GM18873 (cell line): ENCODE data around the gene GBGT1.
"Not testable (repeated sequence)": the region's sequence is repeated elsewhere in the genome, so short reads cannot be mapped to it uniquely, and the experiment has no call there.

Experiments
- ATAC-seq: cut with Tn5 transposase; IDR thresholded peaks from one replicate; pipeline ENCODE4 v1.9.1; 2021; ENCODE audit warnings: mild to moderate bottlenecking, moderate library complexity, moderate number of reproducible peaks; ENCODE audit not compliant: unreplicated experiment, low FRiP score

Gene GBGT1

DNA sequence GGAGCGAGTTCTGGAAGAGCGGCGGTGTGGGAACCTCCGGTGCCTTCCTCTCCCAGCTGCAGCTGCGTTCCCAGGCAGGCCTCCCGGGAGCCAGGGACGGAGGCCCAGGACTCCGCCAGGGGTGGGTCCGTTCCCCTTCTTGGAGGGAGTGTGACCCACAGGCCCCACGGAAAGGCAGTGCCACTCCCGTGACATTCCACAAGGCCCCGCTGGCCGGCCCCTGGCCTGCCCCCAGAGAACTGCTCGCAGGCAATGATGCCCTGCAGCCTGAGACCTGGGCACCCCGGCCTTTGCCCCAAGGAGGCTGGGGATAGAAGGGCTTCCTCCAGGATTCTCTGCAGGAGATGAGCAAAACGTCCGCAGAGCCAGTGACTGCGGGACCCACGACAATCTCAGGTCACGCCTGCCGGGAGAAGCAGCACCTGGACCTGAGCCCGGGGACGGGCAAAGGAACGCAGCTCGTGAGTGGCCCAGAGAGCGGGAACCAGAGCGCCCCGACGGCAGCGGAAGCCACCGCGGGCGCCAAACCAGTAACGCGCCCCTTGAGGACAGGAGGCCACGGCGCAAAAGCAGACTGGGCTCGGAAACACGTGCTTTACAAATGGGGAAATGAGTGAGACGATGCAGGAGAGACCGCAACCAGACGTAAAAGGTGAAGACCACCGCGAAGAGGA lies 36.1 kb upstream of the GBGT1 start:
- no peak for ATAC-seq

DNA sequence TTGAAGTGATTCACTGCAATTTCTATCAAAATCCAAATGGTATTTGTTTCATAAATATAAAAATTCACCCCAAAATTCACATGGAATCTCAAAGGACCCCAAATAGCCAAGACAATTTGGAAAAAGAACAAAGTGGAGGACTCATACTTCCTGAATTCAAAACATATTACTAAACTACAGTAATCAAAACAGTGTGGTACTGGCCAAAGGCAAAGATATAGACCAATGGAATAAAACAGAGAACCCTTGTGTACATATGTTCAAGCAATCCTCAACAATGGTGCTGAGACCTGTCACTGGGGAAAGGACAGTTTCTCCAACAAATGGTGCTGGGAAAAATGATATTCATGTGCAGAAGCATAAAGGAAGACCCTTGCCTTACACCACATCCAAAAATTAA lies 31.3 kb upstream of the GBGT1 start:
- ATAC-seq, result no peak

DNA sequence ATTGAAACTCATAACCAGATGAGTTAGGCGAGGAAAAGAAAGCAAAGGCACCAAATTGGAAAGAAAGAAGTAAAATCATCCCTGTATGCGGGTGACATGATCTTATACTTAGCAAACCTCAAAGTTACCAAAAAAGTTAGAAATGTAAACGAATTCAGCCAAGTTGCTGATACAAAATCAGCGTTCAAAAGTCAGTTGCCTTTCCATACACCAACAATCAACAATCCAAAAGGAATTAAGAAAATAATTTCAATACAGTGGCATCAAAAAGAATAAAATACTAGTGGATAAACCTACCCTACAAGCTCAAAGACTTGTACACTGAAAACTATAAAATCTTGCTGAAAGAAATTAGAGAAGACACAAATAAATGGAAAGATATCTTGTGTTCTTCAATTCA lies 30.9 kb upstream of the GBGT1 start:
- ATAC-seq, result no peak

DNA sequence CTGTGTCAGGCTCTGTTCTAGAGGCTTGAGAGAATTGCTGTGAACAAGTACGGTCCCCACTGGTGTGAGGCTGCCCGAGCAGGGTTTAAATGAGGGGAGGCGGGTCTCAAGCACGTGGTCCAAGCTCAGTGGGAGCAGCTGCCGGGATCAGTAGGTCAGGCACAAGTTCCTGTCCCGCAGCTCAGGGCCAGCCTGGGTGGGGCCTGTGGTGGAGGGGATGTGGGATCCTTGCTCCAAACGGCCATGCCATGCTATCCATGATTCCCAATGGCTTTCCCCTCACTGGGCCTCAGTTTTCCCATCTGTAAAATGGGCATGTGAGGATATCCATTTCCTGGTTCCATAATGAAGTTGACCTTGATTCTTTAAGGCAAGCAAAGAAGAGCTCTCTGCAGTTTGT lies 28.3 kb upstream of the GBGT1 start:
- ATAC-seq, result no peak

DNA sequence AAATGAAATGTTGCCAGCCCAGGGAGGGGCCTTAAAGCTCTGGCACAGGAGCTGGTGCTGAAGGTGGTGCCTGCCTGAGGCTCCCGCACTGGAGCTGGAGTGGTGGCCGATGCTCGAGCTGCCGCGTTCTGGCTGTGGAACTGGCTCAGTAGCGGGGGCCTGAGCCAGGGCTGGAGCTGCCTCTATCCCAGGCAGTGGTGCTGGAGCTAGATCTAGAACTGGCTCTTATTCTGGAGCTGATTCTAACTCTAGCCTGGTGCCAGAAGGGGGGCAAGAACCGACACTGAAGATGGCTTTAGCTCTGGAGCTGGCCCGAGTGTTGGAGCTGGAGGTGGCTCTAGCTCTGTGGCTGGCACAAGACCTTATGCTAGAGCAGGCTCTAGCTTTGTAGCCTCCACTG lies 26.1 kb upstream of the GBGT1 start:
- no peak for ATAC-seq

DNA sequence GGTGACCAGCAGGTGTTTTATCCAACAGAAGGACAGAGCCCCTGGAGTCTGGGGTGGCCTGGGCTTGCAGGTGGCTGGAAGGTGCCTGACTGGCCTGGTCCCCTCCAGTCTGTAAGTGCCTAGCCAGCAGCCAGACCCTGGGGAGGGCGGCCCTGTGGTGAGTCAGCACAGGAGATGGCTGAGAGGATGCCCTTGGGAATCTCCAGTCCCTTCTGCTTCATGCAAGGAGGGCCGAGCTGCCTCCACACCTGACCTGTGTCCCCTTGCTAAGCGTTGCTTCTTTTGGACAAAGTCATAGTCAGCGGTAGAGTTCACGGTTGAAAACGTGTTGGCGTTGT lies 25.1 kb upstream of the GBGT1 start:
- ATAC-seq, result no peak

DNA sequence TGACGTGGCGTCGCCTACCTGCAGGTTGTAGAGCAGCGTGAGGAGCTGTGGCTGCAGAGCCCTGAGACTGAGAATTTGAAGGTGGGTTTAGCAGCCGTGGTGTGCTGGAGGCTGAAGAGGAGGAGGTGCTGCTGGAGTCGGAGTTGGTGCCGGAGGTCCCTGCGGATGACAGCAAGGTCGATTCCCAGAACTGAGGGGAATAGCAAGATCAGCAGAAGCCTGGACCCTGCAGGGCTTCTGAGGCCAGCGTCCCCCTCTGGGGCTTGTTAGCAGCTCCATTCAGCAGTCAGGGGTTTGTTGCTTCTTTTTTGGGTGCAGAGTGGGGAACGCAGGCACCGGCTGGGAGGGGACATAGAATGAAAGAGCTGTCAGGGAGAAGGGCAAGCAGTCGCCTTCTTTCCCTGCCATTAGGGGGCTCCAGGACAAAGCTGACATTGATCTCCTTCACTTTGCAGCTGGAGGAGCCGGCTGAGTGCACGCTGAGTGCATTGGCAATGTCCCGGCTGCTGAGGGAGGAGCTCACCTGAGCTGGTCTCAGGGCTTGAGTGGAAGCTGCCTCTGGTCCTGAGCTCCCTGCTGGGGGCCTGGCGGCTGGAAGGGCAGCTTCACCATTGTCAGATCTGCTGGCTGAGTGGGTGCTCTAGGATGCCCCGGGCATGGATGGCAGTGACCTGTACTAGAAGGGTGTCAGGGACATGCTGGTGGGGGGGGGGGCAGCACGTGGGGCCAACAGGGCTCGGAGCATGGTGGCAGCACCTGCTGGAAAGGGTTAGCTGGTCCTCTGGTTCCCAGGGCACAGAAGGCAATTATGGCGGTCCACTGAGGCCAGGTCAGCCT lies 24.5 kb upstream of the GBGT1 start:
- ATAC-seq, result no peak

DNA sequence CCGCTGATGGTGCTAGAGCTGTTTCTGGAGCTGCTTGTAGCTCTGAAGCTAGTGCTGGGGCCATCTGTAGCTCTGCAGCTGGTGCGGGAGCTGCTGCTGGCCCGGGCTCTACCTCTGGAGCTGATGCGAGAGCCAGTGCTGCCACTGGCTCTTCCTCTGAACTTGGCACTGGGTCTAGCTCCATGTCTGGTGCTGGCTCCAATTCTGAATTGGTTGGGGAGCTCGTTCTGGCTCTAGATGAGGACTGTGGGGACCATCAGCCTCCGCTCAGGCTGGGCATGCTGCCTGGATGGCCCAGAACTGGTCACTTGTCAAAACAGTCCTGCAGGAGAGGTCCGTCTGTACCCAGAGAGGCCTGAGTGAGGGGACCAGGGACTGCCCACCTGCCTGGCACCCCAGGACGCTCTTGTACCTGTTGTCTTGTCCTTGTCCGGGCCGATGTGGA lies 23.9 kb upstream of the GBGT1 start:
- ATAC-seq, result no peak

DNA sequence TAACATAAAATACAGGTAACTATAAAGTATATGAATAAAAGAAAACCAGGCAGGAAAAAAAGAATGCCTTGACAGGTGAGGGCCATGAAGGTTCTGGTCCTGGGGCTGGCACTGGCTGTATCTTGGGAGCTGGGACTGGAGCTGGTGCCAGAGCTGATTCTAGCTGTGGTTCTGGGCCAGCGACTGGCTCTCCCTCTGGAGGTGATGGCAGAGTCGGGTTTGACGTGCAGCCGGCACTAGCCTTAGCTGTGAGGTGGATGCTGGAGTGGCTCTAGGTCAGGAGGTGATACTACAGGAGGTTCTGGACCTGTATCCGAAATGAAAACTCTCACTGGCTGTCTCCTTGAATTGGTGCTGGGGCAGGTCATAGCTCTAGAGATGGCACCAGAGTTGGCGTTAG lies 23.0 kb upstream of the GBGT1 start:
- no peak for ATAC-seq

DNA sequence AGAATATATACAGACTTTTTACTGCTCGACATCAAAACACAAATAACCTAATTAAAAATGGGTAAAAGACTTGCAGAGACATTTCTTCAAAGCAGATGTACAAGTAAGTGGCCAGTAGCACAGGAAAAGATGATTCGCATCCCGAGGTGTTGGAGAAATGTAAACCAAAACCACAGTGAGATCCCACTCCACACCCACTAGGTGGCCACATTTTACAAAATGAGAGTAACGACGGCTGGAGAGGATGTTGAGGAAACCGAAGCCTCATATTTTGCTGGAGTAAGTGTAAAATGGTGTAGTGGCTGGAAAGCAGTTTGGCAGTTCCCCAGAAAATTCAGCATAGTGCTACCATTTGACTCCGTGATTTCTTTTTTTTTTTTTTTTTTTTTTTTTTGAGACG lies 21.3 kb upstream of the GBGT1 start:
- ATAC-seq, result no peak

DNA sequence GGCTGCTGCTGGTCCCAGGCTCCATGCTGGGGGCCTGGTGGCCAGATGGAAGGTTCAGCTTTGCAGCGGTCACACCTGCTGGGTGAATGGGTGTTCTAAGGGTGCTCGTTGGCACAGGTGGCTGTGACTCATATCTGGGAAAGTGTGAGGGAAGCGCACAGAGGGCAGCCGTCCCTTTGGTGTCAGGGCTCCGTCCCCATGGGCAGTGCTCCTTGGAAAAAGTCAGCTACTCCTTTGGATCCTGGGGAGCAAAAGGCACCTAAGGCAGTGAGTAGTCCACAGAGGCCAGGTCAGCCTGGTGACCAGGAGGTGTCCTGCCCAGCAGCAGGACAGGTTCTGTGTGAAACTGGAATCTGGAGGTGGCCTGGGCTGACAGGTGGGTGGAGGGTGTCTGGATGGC lies 18.4 kb upstream of the GBGT1 start:
- no peak for ATAC-seq

DNA sequence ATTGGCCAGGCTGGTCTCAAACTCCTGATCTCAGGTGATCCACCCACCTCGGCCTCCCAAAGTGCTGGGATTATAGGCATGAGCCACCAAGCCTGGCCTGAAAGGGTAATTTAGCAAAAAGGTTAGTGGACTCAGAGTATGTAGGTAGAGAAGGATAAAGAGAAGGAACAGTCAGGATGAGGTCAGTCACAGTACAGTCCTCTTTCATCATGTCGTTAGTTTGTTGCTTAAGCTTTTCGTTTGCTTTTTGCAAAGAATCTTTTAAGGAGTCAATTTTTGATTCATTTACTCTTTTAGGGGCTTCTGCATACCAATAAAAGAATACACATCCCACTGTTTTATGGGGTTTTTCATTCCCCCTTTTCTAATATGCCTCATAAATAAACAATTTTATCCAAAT lies 17.8 kb upstream of the GBGT1 start:
- no peak for ATAC-seq

DNA sequence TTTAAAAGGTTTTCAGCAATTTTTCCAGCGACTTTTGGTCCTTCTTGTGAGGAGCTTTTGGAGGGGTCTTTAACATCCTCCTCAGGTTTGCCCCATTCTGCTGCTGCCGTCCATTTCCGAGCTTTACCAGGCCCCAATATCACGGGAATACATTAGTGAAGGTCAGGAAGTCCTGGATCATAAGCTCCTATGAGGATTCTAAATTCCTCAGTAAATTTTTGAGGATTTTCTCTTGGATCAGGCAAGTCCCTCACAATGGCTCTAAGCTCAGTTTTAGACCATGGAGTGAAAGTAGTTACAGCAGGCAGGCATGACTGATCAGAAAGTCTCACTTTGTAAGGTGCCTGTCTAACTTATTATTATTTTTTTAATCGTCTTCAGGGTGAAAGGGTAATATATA lies 17.2 kb upstream of the GBGT1 start:
- ATAC-seq, result no peak

DNA sequence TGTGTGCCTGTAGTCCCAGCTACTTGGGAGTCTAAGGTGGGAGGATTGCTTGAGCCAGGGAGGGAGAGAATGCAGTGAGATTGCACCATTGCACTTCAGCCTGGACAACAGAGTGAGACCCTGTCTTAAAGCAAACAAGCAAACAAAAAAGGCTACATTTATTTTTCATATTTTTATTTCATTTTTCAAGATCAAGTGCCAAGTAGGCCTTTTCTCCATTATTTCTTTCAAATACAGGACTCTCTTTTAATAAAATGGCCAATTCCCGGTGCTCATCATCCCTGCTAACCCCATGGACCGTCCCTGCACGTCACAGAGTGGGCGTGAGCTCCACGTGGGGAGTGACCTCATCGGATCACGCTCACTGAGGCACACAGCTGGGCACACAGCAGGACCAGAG lies 9.3 kb upstream of the GBGT1 start:
- ATAC-seq, result no peak

DNA sequence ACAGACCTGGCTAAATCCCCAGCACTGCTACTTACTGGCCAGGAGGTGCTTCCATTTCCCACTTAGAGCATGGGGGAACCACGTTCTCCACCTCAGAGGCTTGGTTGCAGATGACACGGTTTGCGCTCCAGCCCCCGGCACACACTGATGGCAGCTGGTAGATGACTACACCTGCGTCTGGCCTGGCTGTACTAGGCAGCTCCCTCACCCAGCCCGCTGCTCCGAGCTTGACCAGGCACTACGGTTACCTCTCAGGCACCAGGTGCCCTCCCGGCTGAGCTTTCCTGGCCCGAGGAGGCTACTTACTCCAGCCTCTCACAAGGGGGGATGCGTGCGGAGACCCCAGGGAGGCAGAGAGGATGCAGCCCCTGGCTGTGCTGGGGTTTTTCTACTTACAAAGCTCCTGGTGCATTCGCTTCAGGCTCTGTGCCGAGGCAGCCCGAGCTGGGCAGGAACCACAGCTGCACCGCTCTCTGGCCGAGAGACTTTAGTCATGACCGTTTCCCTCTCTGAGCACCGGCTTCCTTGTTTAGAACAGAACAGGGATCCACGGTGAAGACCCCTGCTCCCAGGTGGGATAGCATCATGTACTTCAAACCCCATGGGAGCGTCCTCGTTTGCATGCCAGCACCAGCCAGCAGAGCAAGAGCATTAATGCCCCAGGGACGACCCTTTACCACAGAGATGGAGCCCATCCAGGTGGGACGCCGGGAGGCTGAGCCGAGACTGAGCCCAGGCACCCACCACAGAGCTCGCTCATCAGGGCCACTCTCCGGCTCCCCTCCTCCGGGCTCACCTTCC lies 7.6 kb upstream of the GBGT1 start:
- ATAC-seq, result no peak

DNA sequence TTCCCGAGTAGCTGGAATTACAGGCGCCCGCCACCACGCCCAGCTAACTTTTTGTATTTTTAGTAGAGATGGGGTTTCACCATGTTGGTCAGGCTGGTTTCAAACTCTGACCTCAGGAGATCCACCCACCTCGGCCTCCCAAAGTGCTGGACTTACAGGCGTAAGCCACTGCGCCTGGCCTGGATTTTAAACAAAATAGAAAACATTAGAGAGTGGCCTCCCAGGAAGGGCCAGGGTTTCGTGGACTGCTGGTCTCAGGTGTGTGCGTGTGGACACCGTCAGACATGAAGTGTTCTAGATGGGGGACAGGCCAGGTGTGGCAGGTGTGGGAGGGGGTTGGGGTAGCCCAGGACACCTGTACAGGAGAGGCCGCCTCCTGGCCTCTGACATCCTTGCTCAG lies 7.0 kb upstream of the GBGT1 start:
- ATAC-seq, result no peak

DNA sequence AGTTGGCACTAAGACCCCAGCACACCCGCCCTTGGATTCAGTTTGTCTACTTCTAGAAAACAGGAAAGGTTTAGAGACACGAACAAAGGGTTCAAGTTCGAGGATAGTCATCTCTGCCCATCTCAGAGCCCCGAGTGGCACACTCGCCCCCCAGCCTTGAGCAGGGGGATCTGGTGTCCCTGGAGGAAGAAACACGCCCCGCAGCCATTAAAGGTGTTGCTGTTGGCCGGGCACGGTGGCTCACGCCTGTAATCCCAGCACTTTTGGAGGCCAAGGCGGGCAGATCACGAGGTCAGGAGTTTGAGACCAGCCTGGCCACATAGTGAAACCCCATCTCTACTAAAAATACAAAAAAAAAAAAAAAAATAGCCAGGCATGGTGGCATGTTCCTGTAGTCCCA lies 6.0 kb upstream of the GBGT1 start:
- ATAC-seq, result not testable (repeated sequence)

DNA sequence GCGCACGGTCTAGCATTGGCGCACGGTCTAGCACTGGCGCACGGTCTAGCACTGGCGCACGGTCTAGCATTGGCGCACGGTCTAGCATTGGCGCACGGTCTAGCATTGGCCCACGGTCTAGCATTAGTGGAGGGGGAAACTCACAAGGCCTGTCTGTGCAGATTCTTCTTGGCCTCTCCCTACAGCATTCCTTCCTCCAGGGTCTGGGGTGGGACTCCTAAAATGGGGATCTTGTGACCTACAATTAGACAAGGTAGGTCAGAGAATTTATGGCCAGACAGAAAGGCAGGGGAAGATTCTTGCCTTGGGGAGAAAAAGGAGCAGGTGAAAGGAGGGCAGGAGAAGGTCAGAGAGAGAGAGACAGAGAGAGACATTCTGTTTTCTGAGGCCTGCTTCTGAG lies 5.4 kb upstream of the GBGT1 start:
- no peak for ATAC-seq

DNA sequence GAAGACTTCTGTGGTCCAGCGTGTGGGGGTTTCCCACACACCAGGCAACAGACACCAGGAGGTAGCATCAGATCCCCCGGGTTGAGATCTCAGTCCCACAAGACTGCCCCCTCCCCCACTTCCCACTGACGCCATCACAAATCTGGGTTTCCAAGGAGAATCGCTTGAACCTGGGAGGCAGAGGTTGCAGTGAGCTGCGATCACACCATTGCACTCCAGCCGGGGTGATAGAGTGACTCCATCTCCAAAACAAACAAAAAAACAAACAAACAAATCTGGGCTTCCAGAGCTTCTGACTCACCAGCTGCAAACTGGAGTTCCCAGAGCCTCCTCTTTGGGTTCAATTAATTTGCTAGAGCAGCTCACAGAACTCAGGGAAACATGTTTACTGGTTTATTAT lies 4.7 kb upstream of the GBGT1 start:
- ATAC-seq, result no peak

DNA sequence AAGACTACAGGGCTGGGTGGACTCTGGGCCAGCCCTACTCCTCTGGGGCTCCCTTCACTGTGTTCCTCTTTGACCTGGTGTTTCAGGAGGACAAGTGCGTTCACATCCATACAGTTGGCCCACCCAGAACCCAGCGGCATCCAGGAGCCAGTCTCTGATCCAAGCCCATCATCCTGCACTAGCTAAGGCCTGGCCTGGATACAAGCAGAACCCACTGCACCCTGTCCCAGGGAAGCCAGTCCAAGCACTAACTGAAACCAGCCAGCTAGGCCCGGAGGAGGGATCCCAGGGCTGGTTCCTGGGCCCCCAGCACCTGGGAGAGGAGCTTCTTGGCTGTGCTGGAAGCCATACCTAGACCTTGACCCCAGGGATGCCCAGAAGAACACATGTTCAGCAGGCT lies 4.1 kb upstream of the GBGT1 start:
- ATAC-seq, result no peak

DNA sequence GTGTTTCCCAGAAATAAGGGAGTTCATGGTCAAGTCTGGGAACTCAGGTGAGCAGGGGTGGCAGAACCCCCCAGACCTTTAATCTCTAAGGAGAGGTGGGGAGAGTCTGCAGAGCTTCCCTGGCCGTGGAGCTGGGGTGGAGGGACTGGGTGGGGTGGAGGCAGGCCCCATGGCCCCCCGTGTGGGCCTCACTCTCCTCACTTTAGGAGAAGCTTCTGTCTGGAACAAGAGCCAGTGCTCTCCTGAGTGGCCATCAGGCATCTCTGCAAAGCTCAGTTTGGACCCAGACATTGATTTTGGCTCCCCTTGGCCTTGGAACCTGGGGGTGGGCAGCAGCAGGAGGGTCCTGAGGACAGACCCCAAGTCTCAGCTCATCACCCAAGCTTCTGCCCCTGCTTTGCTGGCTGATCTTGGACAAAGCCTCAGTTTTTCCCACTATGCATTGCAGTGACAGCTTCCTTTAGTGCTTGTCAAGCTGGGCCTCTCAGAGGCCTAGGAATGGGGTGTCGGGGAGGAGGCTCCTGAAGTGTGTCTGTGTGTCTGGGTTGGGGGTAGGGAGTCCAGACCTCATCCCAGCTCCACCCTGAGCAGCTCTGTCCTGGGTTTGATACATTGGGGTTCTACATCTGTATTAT lies 3.5 kb upstream of the GBGT1 start:
- ATAC-seq, result no peak
